ENCODE measurements around the gene LPAR1.
"Not testable (repeated sequence)": the region's sequence is repeated elsewhere in the genome, so short reads cannot be mapped to it uniquely, and the experiment has no call there.

Gene LPAR1

GRCh38 chr9:111038331-111039230 is at the start of gene LPAR1:
Gene LPAR1, minus strand, starts transcription at chr9:111038470. Its CDS starts 66,353 bp downstream, at chr9:110972117.
- peak; percentile 87 for DNase-seq (ENCODE audit: low read depth)

DNA sequence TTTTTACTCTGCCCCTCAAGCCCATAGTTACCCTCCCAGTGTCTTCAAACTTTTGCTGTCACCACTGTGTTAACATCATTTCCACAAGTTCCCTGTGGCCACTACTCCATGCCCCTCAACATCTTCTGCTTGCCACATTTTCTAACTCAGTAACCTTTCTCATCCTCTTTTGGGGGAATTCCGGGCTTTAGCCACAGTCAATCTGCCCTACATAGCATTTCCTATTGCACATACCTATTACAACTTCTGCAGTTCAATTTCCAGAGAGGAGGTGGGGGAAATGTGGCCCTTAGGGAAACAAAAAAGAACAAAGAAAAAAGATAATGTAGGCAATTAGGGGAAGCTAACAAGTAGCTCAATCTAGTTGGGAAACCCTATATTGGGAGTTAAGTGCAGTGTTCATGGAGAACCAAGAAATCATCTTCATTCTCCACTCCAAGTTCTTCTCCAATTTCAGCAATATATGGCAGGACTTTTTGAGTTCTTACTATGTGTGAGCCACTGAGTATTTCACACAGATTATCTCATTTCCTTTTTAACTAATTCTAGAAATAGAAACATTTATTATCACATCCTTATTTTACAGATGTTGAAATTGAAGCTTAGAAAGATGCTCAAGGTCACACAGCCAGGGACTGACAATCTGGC is 40.2 kb upstream of the LPAR1 start:
- no peak for DNase-seq (ENCODE audit: low read depth)

GRCh38 chr9:111076519-111076918 is 38.2 kb upstream of the LPAR1 start:
- no peak for DNase-seq (ENCODE audit: low read depth)

DNA sequence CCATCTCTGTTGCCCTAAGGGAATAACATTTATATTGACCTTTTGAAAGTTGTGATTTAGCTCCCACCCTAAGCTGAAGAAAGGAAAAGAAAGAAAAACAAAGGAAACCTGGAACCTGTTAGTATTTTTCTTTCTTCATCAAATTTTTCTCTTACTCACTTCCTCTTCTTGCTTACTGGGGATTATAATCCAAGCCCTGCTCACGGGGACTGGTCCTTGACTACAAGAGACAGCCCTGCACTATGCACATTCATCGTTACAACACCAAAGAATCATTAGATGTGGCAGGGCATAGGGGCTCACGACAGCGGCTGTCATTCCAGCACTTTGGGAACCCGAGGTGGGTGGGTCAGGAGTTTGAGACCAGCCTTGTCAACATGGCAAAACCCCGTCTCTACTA is 37.8 kb upstream of the LPAR1 start:
- DNase-seq (ENCODE audit: low read depth): no peak

DNA sequence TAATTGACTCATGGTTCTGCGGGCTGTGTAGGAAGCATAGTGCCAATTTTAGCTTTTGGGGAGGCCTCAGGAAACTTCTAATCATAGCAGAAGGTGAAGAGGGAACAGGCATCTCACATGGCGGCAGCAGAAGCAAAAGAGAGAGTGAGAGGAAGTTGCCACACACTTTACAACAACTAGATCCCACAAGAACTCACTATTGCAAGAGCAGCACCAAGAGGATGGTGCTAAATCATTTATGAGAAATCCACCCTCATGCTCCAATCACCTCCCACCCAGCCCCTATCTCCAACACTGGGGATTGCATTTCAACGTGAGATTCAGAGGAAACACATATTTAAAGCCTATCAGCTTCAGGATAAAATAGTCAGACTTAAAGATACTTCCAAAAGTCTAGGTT is 36.1 kb upstream of the LPAR1 start:
- DNase-seq (ENCODE audit: low read depth): no peak

DNA sequence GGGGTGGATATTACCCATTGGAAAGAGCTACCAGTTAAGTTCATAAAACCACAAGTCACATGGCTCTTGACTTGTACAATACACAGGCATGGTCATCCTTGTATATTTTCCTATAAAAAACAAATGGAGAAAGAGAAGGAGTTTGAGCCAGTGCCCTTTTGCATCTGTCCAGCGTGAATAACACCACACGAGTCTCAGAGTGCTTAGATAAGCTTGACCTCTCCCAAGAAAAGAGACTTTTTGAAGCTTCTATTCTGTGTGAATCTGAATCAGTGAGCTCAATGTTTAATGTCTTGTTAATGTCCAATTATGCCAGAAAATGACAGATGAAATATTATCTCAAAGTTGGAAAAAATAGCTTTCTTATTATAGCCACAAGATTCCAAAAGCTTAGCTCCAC is 30.9 kb upstream of the LPAR1 start:
- no peak for DNase-seq (ENCODE audit: low read depth)

DNA sequence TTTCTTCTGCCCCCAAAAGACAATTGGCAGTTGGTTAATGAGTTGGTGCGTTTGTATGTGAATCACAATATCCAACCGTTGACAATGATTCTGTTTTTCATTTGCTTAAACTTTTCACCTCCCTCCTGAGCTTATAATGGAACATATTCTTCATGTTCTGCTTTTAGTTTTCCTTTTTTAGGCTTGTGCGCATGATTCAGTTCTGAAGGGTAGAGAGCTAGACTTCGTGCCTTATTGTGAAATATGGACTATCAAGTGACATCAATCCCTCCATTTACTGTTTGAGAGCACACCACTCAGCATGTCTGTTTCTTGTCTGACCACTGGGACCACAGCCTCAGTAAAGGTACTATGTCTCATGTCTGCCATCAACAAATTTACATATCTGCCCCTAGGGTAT is 30.5 kb upstream of the LPAR1 start:
- peak; percentile 81 for DNase-seq (ENCODE audit: low read depth)

DNA sequence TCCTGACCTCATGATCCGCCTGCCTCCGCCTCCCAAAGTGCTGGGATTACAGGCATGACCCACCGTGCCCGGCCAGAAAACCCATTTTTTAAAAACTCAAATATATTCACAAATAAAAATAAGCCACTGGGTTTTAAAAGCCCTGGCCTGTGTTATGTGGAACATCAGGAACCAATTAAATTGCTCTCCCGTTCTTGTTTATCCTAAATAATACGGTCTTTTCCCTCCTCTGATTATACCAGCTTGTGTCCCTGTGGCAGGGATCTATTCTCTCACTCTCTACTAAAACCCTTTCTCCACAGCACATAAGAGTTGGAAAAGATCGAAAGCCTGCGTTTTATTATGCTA is 30.1 kb upstream of the LPAR1 start:
- peak; percentile 63 for DNase-seq (ENCODE audit: low read depth)

GRCh38 chr9:111066468-111066867 is 28.2 kb upstream of the LPAR1 start:
- DNase-seq (ENCODE audit: low read depth): peak; percentile 85

DNA sequence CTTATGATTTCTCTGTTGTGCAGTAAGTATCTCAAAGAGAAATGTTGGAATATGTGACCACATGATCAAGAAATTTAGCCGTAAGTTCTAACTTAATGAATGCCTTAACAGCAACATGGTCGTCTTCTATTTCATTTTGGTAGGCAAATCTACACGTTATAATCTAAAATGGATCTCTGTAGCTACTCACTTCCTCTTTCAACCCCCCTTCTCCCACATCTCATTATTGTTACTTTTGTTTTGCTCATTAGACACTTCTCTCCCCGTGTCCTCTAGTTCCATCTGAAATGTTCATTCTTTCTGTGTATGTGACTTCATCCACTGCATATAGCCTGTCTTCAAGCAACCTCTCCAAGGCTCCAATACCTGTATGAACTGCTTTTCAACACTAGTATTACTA is 27.1 kb upstream of the LPAR1 start:
- DNase-seq (ENCODE audit: low read depth): no peak

GRCh38 chr9:111064160-111064837 is 26.0 kb upstream of the LPAR1 start:
- DNase-seq (ENCODE audit: low read depth): no peak

- DNase-seq (ENCODE audit: low read depth): no peak
Measured at GRCh38 chr9:111063332-111063731, 25.1 kb upstream of the LPAR1 start.

DNA sequence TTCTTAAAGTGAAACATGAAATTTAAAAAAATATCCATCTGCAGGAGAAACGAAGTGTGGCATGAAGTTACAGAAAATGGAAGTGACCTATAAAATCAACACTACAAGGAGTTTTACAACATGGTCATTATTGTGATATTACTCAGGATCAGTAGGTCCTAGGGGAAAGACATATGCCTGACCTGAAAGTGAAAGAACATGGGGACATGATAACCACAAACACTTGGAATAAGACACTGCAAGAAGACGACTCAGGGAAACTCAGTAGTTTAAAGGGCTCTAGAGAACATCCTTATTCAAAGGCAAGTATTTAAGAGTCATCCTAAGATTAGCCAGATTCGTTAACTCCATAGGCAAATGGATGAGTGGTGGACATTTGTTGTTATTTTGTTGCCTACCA is 19.9 kb upstream of the LPAR1 start:
- DNase-seq (ENCODE audit: low read depth): no peak

GRCh38 chr9:111056538-111056937 is 18.3 kb upstream of the LPAR1 start:
- peak; percentile 94 for DNase-seq (ENCODE audit: low read depth)

- DNase-seq (ENCODE audit: low read depth): no peak
Measured at GRCh38 chr9:111052791-111053190, 14.5 kb upstream of the LPAR1 start.

- no peak for DNase-seq (ENCODE audit: low read depth)
Measured at GRCh38 chr9:111051400-111051799, 13.1 kb upstream of the LPAR1 start.

DNA sequence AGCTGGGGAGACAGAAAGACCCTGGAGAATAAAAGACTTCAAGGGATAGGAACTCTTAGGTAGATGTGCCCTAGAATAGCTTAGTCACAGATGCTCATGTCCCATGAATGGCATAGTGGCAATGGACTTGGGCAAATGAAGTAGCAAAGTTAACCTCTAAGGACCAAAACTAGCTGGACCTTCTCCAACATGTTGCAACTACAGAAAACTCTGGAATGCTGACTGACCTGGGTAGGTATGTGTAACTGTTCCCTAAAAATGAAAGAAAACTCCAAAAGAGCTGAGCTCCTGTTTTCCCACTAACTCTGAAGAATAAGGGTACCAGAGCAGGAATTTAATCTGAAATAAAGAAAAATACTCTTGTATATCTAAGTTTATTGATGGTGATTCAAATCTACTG is 12.5 kb upstream of the LPAR1 start:
- no peak for DNase-seq (ENCODE audit: low read depth)

DNA sequence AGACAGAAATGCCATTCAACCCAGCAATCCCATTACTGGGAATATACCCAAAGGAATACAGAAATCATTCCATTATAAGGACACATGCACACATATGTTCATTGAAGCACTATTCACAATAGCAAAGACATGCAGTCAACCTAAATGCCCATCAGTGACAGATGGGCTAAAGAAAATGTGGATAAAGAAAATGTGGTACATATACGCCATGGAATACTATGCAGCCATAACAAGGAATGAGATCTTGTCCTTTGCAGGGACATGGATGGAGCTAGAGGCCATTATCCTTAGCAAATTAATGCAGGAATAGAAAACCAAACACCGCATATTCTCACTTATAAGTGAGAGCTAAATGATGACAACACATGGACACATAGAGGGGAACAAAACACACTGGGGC is 9.0 kb upstream of the LPAR1 start:
- DNase-seq (ENCODE audit: low read depth): not testable (repeated sequence)

GRCh38 chr9:111041902-111042301 is 3.6 kb upstream of the LPAR1 start:
- DNase-seq (ENCODE audit: low read depth): no peak

GRCh38 chr9:111040494-111040893 is 2.2 kb upstream of the LPAR1 start:
- no peak for DNase-seq (ENCODE audit: low read depth)

- no peak for DNase-seq (ENCODE audit: low read depth)
Measured at GRCh38 chr9:111039231-111039906, 1.1 kb upstream of the LPAR1 start.

DNA sequence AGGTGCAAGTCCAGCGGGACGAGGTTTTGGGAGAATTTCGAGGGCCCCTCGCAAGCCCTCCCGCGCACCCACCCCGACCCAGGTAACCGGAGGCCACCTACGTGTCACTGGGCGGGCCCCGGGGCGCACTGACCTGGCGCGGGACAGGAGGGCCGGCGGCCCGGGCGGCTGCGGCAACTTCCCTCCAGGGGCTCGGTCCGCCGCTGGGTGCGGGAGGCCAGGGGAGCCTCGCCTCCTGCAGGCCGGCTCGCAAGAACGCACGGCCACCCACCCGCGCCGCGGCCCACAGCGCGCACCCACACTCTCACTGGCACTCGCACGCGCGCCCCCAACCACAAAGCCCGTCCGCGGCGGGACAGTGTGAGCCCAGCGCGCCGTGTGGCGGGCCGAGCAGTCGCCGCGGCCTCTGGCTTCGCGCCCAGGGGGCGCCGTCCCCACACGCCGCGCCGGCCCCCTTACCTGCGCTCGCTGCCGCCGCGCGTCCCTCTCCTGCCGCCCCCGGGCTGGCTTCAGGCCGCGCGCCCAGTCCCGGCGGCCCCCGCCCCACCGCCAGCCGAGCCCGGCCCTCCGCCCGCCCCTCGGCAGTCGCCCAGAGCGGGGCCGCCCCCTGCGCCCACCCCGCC is 451 bp downstream of the LPAR1 start:
- peak; percentile 40 for DNase-seq (ENCODE audit: low read depth)

Data from fibroblast of gingiva (primary cell).